ACC112 (cell line): ENCODE measurements around the gene DSN1.

ENCODE experiments used
- H2AFZ ChIP-seq: fragments of 200-600 bp; sonication (generic); one replicate; pipeline ENCODE4 v1.6.0; 2017; ENCODE audit warnings: antibody characterized with exemption, low read length; ENCODE audit not compliant: unreplicated experiment
- H3K27ac ChIP-seq: fragments of 200-600 bp; sonication (generic); 2 replicates; pipeline ENCODE4 v1.5.1; 2014; ENCODE audit warnings: low read depth, mild to moderate bottlenecking, antibody characterized with exemption, low read length, moderate library complexity
- H3K27me3 ChIP-seq: fragments of 200-600 bp; sonication (generic); 2 replicates; pipeline ENCODE4 v1.6.1; 2014; ENCODE audit warnings: mild to moderate bottlenecking, antibody characterized with exemption, low read length, moderate library complexity, mixed read lengths; ENCODE audit not compliant: insufficient read depth
- H3K36me3 ChIP-seq: fragments of 200-600 bp; sonication (generic); 2 replicates; pipeline ENCODE4 v1.6.1; 2016; ENCODE audit warnings: mild to moderate bottlenecking, antibody characterized with exemption, low read length, moderate library complexity, mixed read lengths; ENCODE audit not compliant: insufficient read depth
- H3K4me1 ChIP-seq: fragments of 200-600 bp; sonication (generic); one replicate; pipeline ENCODE4 v1.6.1; 2016; ENCODE audit warnings: low read length, mixed read lengths; ENCODE audit not compliant: insufficient read depth, unreplicated experiment, control insufficient read depth
- H3K4me3 ChIP-seq: fragments of 200-600 bp; sonication (generic); 2 replicates; pipeline ENCODE4 v1.5.1; 2014; ENCODE audit warnings: mild to moderate bottlenecking, low read depth, low read length
- H3K79me2 ChIP-seq: fragments of 200-600 bp; sonication (generic); one replicate; pipeline ENCODE4 v1.6.0; 2016; ENCODE audit warnings: low read length; ENCODE audit not compliant: control insufficient read depth, unreplicated experiment, insufficient read depth

Gene DSN1

DNA sequence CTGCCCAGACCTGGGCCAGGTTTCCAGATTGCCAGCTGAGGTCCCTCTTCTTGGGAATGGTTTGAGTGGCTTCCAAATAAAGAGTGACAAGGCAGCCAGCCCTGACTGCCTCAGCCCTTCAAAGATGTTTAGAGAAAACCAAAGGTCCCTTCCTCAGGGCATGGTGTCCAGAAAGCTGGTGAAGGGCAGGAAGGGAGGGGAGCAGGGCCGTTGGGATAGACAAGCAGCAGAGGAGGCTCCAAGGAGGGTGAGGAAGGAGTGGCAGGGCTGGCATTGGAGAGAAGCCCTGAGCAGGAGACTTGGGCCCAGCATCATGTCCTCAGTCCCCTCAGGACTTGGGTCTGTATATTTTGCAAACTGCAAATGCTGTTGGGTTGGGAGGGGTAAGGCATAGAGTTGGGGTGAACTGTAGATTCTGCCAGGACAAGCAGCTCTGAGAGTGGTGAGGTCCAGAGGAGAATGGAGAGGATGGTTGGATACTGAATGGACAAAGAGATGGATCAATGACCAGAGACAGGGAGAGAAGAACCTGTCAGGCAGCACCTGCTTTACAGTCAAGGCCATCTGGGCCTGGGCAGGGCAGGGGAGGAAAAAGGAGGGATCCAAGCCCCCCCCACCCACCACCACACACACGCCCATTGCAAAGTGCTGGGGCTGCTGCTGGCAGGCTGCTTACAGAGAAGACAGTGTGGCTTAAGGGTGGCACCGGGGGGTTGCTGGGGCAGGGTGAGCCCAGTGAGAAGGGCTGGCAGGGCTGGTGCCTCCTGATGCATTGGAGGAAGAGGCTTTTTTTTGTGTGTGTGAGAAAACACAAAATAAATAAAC lies 5.5 kb upstream of the DSN1 start:
- H2AFZ ChIP-seq, result no peak overlapping the region
- no peaks in the 10 kb centered on the region for H3K4me1 ChIP-seq
- no peaks in the 10 kb centered on the region for H3K79me2 ChIP-seq
- no peaks in the 10 kb centered on the region for H3K27me3 ChIP-seq
- H3K4me3 ChIP-seq, result no peak overlapping the region
- no peak overlapping the region for H3K27ac ChIP-seq
- H3K36me3 ChIP-seq, result no peaks in the 10 kb centered on the region

DNA sequence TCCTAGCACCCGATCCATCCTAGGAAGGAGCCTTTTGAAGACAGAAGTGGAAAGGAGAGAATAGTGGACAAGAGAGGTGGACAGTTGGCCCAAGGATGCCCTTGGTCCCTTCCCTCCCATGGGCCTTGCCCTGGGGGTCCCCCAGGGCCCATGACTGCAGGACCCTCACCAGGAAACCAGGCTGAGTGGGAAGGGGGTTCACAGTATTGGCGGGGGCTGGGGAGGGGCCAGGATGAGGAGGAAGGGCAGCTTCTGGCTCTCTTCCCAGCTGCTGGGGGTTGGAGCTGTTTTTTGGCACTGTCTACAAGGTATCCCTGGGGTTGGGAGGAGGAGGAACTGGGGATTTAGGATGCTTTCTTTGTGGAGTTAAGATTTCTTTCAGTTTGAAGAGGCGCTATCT lies 4.0 kb upstream of the DSN1 start:
- peaks cover 2% of the 10 kb centered on the region for H3K4me1 ChIP-seq
- H3K36me3 ChIP-seq, result no peaks in the 10 kb centered on the region
- no peak overlapping the region for H3K4me3 ChIP-seq
- H2AFZ ChIP-seq, result no peak overlapping the region
- no peak overlapping the region for H3K27ac ChIP-seq
- H3K27me3 ChIP-seq, result no peaks in the 10 kb centered on the region
- peaks cover 10% of the 10 kb centered on the region for H3K79me2 ChIP-seq

DNA sequence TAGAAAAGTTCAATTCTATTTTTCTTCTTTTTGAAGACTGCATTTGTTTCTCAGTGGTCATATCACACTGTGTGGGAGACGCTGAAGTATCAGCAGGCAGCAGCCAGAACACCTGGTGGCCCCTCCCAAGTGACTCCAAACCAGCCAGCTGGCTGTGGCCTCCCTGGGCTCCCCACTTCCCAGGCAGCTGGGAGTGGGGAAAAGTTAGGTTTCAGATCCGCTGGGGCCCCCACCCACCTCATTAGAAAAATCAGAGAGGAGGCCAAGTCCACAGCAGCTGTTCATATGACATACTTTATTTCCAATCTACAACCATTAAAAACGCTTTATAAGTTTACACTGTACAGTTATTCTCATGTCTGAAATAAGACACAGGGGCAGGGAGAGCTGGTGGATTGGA lies 3.6 kb upstream of the DSN1 start:
- H2AFZ ChIP-seq, result no peak overlapping the region
- no peak overlapping the region for H3K4me3 ChIP-seq
- peaks cover 5% of the 10 kb centered on the region for H3K4me1 ChIP-seq
- no peaks in the 10 kb centered on the region for H3K36me3 ChIP-seq
- H3K27me3 ChIP-seq, result no peaks in the 10 kb centered on the region
- H3K79me2 ChIP-seq, result peaks cover 13% of the 10 kb centered on the region
- no peak overlapping the region for H3K27ac ChIP-seq

DNA sequence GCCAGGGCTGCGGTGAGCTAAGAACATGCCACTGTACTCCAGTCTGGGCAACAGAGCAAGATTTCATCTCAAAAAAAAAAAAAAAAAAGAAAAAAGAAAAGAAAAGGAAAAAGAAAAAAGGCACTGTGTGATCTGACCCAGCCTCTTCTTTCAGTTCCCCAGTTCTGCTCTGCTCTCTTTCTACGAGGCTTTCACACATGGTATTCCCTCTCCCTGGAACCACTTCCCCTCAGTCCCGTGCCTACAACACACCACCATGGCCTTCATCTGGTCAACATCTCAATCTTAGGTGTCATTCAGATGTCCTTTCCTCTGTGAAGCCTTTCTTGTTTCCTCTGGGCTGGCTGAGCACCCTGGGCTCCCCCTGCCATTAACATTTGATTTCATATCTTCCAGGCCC lies 2.3 kb upstream of the DSN1 start:
- Histone ChIP-seq H3K27ac (no peak overlapping the region), H3K4me3 (no peak overlapping the region), H3K27me3 (no peaks in the 10 kb centered on the region), H3K79me2 (peaks cover 19% of the 10 kb centered on the region), H2AFZ (no peak overlapping the region), H3K36me3 (no peaks in the 10 kb centered on the region), H3K4me1 (peaks cover 5% of the 10 kb centered on the region)

DNA sequence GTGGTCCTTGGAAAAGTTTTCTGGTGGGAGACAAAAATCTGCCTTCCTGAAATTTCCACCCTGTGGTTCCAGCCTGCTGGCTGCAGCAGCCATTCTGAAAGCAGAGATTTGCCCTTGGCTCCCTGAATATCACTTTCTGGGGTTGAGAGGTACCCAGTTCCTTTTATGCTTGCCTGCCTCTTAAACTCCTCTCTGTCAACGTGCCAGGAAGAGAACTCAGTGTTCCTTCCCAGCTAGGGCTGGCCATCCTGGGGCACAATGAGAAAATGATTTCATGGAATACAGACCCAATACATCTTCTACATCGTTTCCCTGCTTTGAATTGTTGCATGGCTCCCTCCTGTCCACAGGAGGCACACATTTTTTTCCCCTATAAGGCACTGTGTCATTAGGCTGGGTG lies 1.6 kb upstream of the DSN1 start:
- H3K4me3 ChIP-seq, result no peak overlapping the region
- H3K27ac ChIP-seq, result no peak overlapping the region
- H2AFZ ChIP-seq, result no peak overlapping the region
- no peaks in the 10 kb centered on the region for H3K36me3 ChIP-seq
- H3K79me2 ChIP-seq, result peaks cover 21% of the 10 kb centered on the region
- H3K27me3 ChIP-seq, result no peaks in the 10 kb centered on the region
- peaks cover 6% of the 10 kb centered on the region for H3K4me1 ChIP-seq

DNA sequence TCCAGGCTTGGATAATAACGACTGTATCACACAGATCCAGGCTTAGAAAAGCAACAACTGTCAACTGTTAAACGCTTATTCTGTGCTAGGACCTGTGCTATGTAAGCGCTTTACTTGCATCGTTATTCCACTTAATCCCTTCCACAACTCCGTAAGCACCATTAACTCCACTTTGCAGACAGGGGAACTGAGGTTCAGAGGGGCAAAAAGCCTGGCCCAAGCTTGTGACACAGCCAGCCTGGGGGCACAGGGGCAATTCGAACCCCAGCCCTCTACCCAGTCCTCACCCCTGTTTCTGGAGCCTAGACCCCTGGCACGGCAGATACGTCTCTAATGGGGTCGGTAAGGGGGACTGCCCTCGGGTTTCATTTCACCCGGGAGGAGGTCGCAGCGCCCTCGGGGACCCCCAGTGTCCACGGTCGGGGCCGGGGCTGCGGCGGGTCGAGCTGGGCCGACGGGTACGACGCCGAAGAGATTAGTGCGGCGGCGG lies 411 bp downstream of the DSN1 start:
- Histone ChIP-seq H3K36me3 (no peaks in the 10 kb centered on the region), H3K4me1 (peaks cover 22% of the 10 kb centered on the region), H2AFZ (peak overlapping the region; percentile 73), H3K4me3 (peak overlapping the region; percentile 96), H3K27ac (peak overlapping the region; percentile 92), H3K79me2 (peaks cover 23% of the 10 kb centered on the region), H3K27me3 (no peaks in the 10 kb centered on the region)

DNA sequence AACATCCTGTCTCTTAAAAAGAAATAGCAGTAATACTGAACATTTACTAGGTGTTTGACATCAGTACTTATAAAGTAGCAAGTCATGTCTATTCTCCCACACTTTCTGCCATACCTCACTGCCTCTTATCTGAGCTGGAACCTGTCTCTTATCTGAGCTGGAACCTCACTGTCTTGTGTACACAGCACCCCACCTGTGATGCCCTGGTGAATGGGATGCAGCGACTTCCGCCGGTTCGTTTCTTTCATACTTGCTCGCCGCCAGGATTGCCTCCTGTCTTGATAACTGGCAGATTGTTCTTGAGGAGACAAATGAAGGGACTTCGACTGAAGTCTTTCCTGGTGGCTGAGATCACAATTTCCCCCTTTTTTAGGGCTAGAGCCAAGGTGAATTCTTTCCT lies 2.9 kb downstream of the DSN1 start:
- no peak overlapping the region for H3K4me3 ChIP-seq
- peaks cover 23% of the 10 kb centered on the region for H3K79me2 ChIP-seq
- H3K4me1 ChIP-seq, result peaks cover 22% of the 10 kb centered on the region
- H2AFZ ChIP-seq, result no peak overlapping the region
- H3K36me3 ChIP-seq, result no peaks in the 10 kb centered on the region
- H3K27ac ChIP-seq, result no peak overlapping the region
- no peaks in the 10 kb centered on the region for H3K27me3 ChIP-seq

DNA sequence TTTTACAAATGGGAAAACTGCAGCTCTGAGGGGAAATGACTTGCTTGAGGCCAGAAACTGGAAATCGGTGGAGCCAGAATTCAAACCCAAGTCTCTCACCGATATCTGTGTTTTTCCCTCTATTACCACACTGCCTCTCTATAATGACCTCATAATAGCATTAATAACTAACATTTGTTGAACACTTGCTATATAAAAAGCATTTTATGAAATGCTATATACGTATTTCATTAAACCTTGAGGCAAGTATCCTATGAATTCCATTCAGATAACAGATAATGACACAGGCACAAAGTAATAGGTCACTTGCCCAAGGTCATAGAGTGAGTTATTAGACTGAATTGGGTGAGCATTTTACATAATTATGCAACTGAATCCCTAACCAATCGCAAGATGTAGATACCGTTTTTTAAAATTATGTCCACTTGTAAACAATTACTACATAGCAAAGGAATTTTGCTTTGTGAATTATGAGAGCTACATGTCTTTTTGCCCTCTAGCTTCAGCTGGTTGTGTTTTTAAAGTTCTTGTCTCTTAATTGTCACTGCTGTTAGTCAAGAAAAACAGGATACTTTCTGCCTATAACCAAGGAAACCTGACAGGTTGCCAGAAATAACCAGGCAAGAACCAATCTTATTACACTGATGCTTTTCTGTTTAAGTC lies 4.7 kb downstream of the DSN1 start:
- Histone ChIP-seq H3K4me3 (no peak overlapping the region), H3K79me2 (peaks cover 23% of the 10 kb centered on the region), H3K27ac (0 out of 2 replicates have a peak overlapping the region, but pooled peaks have one; percentile 5), H3K36me3 (peaks cover 5% of the 10 kb centered on the region; the same call in 1 of the 2 replicates), H2AFZ (no peak overlapping the region), H3K27me3 (no peaks in the 10 kb centered on the region), H3K4me1 (peaks cover 22% of the 10 kb centered on the region)

DNA sequence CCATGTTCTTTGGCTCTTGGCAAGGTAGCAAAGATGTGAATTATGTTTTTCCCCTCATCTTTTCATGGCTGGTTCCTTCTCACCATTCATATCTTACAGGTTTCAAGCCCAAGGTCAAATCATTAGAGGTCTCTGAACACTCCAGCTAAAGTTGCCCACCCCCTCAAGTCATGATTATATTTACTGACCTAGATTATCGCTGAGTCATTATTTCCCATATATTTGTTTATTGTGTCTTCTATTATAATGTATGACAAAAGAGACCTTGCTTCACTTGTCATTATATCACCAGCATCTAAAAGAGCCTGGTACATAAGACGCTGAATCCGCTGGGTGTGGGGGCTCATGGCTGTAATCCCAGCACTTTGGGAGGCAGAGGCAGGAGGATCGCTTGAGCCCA lies 12.4 kb downstream of the DSN1 start:
- peak overlapping the region; percentile 53 for H3K27ac ChIP-seq

DNA sequence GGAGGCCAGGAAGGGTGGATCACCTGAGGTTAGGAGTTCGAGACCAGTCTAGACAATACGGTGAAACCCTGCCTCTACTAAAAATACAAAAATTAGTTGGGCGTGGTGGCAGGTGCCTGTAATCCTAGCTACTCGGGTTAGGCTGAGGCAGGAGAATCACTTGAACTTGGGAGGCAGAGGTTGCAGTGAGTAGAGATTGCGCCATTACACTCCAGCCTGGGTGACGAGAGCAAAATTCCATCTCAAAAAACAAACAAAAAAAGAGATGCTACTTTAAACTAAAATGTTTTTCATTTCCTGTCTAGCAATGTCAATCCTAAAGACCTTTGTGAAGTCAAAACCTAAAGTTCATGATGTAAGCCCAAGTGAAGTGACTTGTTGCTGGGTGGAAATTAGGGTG lies 12.9 kb downstream of the DSN1 start:
- no peaks in the 10 kb centered on the region for H3K79me2 ChIP-seq
- no peak overlapping the region for H2AFZ ChIP-seq
- no peaks in the 10 kb centered on the region for H3K27me3 ChIP-seq
- H3K36me3 ChIP-seq, result peaks cover 20% of the 10 kb centered on the region; the same call in 1 of the 2 replicates
- H3K27ac ChIP-seq, result peak overlapping the region; percentile 53
- H3K4me3 ChIP-seq, result no peak overlapping the region
- H3K4me1 ChIP-seq, result peaks cover 4% of the 10 kb centered on the region

More for the DNA sequence above, 12.4 kb downstream of the DSN1 start:
- Histone ChIP-seq H2AFZ (no peak overlapping the region), H3K79me2 (no peaks in the 10 kb centered on the region), H3K4me3 (no peak overlapping the region), H3K27me3 (no peaks in the 10 kb centered on the region), H3K4me1 (peaks cover 4% of the 10 kb centered on the region), H3K36me3 (peaks cover 20% of the 10 kb centered on the region; the same call in 1 of the 2 replicates)
